H7 (cell line): ENCODE measurements around the gene PCBP3. TPM values are rescaled to one million over a fixed set of nuclear protein-coding genes. Genes with fewer than 3 reads are reported as not detected.
"Not testable (repeated sequence)": the region's sequence is repeated elsewhere in the genome, so short reads cannot be mapped to it uniquely, and the experiment has no call there.

Experiments
- DNase-seq: peaks from one replicate; pipeline ENCODE4 v3.0.0; 2012
- H3K27me3 ChIP-seq: 2 replicates; pipeline ENCODE4 v1.6.0; 2011; ENCODE audit warnings: mild to moderate bottlenecking, low read length; ENCODE audit not compliant: control insufficient read depth, insufficient read depth
- H3K36me3 ChIP-seq: replicated peaks from 2 replicates; pipeline ENCODE4 v1.5.1; 2011; ENCODE audit warnings: low read length; ENCODE audit not compliant: control insufficient read depth, insufficient read depth
- H3K4me3 ChIP-seq: 2 replicates; pipeline ENCODE4 v1.5.1; 2011; ENCODE audit warnings: low read depth, mild to moderate bottlenecking, control low read depth, low read length, moderate library complexity; ENCODE audit not compliant: insufficient read depth
- total RNA-seq: library from RNA; depleted of rRNA; stranded (reverse); fragments of >200 nt; shearing (Covaris generic); gene quantifications from 2 replicates; pipeline ENCODE4 v1.2.3, GENCODE V29; 2014

PCBP3 gene
- total RNA-seq, 1 experiment from 2014 or later, result 1.8 TPM

DNA sequence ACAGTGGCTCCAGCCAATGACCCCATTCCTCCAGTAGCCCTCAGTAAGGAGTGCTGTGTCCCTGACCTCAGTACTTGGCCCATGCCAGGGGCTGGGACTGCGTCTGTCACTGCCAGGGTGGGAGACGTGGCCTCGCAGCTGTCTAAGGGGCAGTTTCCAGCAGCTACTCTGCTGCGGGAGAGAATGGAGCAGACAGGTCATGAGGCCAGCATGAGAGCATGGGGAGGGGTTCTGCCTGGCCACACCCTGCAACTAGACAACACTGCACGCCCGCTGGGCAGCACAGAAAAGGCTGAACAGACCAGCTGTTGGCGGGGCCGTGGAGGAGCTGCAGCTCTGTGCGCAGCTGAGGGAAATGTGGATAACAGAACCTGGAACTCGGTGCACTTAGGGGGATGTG is 246.4 kb downstream of the PCBP3 start:
- DNase-seq, result no peak
- no peaks in the 10 kb centered on the region for H3K27me3 ChIP-seq
- H3K36me3 ChIP-seq, result no peaks in the 10 kb centered on the region
- H3K4me3 ChIP-seq, result no peak overlapping the region

DNA sequence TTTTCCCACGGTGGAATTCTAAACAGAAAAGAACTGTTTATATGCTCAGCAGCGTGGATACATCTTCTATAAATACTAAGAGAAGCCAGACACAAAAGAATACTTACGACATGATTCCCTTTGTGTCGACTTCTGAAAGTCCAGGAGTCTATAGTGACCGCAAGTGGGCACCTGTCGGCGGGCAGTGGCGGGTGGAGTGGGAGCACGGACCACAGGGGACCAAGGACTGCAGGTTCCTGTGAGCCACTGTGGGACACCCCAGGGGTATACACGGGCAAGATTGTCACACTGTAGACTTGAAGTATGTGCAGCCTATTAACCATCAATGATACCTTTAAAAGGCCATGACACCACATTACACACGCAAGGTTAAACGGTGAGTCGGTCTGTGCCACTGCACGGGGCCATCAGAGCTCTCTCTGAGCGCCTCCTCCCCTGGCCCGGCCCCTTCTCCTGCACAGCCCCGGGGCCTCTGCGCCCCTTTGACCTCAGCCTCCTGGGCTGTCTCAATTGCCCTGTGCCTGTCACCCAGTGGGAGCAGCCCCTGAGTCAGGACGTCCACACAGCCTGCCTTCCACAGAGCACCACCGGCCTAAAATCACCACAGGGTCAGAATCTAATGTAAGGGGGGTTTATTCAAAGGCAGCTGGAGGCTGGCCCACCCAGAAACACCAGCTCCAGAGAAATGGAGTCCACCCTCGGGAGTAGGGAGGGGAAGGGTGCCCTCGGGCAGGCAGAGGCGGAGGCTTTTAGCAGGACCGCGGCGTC is 248.0 kb downstream of the PCBP3 start:
- Histone ChIP-seq H3K4me3 (no peak overlapping the region), H3K27me3 (no peaks in the 10 kb centered on the region), H3K36me3 (no peaks in the 10 kb centered on the region)
- DNase-seq, result no peak

DNA sequence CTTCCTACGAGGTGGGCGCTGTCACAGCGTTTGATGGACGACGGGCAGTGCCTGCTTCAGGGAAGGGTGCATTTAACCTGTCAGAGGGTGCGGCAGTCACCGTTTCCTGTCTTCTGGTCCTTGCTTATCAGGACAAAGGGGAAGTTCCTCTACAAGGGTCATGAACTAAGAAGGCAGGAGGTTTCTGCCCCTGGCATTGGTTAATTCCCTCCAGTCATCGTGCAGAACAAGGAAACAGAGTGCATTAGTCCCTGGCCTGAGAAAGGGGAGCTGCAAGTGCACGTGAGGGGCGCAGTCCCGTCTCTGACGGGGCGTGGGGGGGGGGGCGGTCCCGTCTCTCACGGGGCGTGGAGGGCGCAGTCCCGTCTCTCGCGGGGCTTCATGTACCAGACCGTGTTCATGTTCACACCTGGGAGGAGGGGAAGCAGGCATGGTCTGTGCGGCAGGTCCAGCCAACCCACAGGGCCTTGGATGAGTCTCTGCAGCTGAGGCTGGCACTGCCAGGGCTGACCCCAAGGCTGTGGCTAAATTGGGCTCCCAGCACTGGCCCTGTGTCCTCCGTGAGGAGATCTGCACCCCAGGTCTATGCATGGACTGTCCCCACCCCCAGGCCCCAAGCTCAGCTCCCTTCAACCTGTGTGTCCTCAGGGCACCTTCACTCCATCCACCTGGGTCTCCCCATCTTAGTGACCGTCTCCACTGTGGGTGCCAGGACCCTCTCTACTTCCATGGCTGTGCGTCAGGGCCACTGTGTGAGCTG is 248.8 kb downstream of the PCBP3 start:
- no peaks in the 10 kb centered on the region for H3K36me3 ChIP-seq
- H3K4me3 ChIP-seq, result no peak overlapping the region
- DNase-seq, result no peak
- no peaks in the 10 kb centered on the region for H3K27me3 ChIP-seq

DNA sequence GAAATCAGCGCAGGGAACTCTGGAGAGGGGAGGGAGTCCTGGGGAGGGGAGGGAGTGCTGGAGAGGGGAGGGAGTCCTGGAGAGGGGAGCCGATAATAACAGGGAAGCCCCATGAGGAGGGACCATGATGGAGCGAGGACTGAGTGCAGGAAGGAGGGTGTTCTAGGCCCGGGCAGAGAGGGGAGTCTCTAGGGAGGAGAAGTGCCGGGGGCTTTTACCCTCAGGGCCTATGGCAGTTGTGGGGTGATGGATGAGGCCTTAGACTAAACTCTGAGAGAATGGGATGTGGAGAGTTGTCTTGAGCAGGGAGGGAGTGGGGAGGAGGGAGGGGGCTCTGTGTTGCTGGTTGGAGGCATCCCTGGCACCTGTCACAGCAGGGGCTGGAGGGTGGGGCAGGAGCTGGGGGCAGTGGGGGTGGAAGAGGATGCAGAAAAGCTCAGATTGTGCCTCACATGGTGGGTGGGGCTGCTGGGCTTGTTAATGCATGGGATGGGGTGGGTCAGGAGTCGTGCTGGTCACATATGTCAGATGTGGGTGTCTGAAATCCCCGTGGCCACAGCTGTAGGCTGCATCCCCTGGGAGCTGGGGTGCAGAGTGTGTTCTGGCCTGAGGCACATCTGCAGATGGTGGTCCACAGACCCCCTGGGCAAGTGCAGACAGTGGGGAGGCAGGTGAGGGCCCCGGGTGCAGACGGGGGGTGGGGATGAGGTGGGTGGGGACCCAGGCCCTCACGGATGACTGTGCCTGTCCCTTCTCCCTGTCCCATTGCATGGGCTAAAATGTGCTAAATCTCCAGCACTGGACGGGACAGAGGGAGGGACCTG is 249.6 kb downstream of the PCBP3 start:
- no peak for DNase-seq
- Histone ChIP-seq H3K36me3 (no peaks in the 10 kb centered on the region), H3K27me3 (no peaks in the 10 kb centered on the region), H3K4me3 (no peak overlapping the region)

DNA sequence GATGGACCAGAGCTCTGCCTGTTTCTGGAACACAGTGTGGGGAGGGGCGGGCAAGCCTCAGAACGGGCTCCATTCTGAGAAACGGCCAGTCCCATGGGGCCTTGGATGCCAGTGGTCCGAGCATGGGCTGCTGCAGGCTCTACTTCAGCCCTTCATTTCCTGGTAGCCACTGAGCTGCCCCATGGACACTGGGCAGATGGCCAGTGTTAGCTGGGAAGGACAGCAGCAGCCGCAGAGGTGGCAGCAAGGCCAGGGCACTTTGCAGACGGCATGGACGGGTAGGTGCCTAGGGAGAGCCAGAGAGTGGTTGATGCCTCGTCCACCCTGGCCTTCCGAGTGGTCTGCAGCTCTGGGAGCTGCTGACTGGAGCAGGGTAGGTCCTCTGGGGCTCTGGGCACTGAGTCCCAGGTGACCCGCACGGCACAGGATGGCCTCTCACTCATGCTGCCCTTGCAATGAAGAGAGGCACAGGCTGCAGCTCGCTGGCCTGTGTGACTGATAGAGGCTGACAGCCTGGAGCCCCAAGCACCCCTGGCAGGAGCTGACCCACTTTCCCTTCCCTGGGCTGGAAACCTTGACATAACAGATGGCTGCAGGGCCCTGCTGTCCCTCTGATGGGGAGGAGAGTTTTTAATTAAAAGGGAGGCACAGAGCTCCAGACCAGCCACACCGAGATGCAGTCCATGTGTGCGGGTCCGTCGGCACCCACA is 250.4 kb downstream of the PCBP3 start:
- Histone ChIP-seq H3K4me3 (no peak overlapping the region), H3K36me3 (no peaks in the 10 kb centered on the region), H3K27me3 (no peaks in the 10 kb centered on the region)
- no peak for DNase-seq

DNA sequence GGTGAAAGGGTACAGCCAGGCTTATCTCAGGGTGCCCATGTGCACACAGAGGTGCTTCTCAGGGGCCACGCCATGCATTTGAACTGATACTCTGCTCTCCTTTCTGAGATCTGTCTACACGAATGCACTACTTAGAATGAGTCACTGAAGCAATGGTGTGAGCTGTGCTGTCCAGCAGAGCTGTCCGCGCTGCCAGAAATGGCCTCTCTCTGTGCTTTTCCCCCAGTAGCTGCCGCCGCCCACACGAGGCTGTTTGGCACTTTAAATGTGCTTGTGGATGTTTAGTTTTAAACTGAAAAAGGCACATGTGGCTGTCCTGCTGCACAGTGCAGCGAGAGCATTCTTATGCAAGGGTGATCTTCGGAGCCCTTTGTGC is 250.9 kb downstream of the PCBP3 start:
- no peak overlapping the region for H3K4me3 ChIP-seq
- H3K36me3 ChIP-seq, result no peaks in the 10 kb centered on the region
- no peaks in the 10 kb centered on the region for H3K27me3 ChIP-seq
- no peak for DNase-seq

DNA sequence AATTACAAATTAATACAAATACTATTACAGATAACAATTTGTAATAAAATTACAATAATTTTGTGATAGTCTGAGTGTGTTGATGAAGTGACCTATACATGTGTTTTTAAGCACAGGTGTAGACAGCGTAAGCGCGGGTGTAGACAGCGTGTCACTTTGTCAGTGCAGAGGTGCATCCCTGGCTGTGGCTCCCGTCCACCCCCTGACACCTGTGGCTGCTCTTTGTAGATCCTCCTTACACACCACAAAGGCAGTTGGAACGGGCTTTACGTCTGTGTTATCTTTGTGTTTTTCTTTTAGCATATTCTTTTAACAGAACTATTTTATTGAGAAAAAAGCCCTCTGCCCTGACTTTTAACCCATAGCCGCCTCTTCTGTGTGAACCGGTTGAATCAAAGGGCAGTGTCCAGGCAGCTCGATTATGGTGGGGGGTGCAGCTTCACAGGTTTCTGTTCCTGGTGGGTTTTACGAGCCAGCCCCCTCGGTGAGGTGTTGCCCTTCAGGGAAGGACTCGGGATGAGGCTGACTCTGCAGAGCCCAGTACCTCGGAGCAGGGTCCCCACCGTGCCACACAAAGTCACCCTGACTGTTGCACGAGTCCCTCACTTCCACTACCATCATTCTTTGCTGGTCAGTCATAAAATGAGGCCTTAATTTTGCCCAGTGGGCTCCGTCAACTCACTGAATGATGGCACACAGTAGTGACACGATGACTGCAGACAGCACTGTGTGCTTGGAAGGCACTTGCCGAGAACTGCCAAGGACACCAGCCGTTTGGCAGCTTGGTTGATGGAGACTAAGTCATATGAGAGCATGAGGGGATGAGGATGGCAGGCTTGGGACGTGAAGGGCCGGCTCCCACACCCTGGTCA is 251.6 kb downstream of the PCBP3 start:
- DNase-seq, result no peak
- H3K4me3 ChIP-seq, result no peak overlapping the region
- H3K36me3 ChIP-seq, result no peaks in the 10 kb centered on the region
- no peaks in the 10 kb centered on the region for H3K27me3 ChIP-seq

DNA sequence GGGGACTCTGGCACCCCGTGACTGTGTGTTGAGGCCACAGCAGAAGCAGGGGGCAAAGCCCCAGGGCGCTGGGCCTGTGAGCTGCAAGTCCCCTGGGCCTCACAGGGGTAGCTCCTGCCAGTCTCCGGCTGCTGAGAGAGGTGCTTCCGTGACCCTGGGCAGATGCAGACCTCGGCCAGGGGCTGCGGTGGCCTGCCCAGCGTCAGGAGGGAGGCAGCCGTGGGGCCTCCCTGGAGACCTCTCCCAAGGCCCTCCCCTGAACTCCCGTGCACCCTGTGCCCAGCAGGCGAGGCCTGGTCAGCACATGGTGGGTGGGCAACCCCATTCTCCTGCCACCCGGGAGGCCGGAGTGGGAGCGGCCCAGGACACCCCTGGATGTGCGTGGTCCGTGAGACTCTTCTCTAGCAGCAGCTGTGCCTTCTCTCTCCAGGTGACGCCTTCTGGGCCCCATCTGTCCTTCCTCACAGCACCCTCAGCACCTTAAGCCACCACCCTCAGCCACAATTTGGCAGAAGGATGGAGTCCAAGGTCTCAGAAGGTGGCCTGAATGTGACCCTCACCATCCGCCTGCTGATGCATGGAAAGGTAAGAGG is 252.3 kb downstream of the PCBP3 start:
- Histone ChIP-seq H3K36me3 (no peaks in the 10 kb centered on the region), H3K27me3 (no peaks in the 10 kb centered on the region), H3K4me3 (no peak overlapping the region)
- no peak for DNase-seq

DNA sequence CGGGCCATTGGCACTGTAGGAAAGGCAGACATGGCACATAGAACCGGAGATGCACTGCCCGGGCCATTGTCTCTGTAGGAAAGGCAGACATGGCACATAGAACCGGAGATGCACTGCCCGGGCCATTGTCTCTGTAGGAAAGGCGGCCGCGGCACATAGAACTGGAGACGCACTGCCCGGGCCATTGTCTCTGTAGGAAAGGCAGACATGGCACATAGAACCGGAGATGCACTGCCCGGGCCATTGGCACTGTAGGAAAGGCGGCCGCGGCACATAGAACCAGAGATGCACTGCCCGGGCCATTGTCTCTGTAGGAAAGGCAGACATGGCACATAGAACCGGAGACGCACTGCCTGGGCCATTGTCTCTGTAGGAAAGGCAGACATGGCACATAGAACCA is 252.9 kb downstream of the PCBP3 start:
- not testable (repeated sequence) for H3K4me3 ChIP-seq, DNase-seq, H3K27me3 ChIP-seq, H3K36me3 ChIP-seq

DNA sequence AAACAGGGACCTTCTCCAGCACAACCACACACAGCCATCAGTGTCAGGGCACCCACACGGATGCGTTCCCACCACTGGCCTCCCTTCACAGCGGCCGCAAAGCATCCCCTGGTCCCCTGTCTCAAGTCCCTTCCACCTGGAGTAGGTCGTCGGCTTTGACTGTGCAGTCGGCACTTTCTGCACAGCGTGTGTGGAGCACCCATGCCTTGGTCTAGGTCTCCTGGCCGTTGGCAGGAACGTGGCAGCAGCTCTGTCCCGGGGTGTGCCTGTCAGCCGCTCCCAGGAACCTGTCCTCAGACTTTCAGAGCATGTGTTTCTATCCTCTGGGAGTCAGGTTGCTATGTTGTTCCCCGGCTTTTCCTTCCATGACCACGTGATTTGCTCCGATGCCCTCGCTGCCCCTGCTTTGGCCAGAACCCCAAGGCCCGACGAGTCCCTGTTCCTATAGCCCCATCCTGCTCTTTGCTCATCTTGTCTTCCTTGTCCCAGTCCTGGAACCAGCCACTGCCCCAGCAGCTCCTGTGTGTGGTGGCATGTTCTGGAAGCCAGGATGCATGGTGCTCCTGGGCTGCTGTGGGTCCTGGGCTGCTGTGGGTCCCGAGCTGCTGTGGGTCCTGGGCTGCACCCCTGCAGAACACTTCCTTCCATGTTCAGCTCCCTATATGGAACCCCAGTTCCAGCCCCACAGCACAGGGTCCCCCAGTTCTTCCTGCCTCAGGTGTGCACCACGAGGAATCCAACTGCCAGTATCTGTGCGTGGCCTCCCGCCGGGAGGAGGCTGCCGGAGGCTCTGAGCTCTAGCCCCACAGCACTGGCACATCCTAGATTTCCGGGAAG is 253.9 kb downstream of the PCBP3 start:
- Histone ChIP-seq H3K27me3 (no peaks in the 10 kb centered on the region), H3K4me3 (no peak overlapping the region), H3K36me3 (no peaks in the 10 kb centered on the region)
- DNase-seq, result no peak

DNA sequence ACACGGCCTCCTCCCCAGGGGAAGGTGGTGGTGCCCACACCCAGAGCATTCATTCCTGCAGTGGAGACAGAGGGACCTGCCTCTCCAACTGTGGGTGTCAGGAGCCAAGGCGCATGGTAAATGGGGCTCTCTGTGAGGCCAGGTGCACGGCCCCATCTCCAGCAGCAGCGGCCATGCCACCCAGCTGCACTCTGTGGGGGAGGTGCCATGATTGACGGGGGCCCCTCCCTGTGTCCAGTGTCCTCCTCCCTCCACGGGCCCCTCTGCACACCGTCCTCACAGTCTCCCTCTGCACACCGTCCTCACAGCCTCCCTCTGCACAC is 254.5 kb downstream of the PCBP3 start:
- Histone ChIP-seq H3K36me3 (no peaks in the 10 kb centered on the region), H3K4me3 (no peak overlapping the region), H3K27me3 (no peaks in the 10 kb centered on the region)
- no peak for DNase-seq

DNA sequence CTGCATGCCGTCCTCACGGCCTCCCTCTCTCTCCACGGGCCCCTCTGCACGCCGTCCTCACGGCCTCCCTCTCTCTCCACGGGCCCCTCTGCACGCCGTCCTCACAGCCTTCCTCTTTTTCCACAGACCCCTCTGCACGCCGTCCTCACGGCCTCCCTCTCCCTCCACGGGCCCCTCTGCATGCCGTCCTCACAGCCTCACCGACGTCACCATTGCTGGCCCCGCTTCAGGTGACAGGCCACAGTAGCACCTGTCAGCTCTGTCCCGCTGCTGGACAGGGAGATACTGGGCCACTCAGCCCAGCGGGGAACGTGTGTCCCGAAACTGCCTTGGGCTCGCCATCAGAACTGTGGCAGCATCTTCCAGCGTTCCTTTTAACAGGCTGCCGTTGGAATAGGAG is 255.3 kb downstream of the PCBP3 start:
- Histone ChIP-seq H3K36me3 (no peaks in the 10 kb centered on the region), H3K4me3 (no peak overlapping the region), H3K27me3 (no peaks in the 10 kb centered on the region)
- DNase-seq, result no peak
